GM18508 (cell line): ENCODE measurements around the gene CEP170B.

Experiments used
- ATAC-seq: cut with Tn5 transposase; IDR thresholded peaks from one replicate; pipeline ENCODE4 v1.9.1; 2021; ENCODE audit warnings: moderate number of reproducible peaks; ENCODE audit not compliant: insufficient read depth, unreplicated experiment

CEP170B gene

DNA sequence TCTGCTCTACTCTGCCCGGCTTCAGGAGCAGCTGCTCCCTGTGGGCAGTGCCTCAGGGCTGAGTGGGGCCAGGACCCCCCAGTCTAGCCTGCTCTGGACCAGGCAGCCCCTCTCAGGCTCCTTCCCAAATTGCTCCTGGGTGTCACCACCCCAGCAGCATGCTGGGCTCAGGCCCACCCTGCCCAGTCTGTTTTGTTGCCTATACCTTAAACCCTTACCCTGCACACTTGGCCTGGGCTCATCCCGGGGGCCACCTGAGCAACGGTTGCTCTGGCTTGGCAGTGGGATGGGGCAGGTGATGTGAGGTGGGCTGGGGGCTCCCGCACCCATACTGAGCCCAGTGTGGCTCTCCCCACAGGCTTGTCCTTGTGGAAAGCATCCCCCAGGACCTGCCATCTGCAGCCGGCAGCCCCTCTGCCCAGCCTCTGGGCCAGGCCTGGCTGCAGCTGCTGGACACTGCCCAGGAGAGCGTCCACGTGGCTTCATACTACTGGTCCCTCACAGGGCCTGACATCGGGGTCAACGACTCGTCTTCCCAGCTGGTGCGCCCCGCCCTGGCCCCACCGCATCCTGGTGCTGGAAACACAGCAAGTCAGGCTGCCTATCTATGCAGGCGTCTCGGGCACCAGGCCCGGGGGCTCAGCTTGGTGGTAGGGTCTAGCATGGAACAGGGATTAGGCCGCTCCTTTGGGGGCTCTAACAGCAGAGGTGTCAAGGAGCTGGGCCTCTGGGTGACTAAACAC, 63.5 kb downstream of the CEP170B start:
- no peak for ATAC-seq

DNA sequence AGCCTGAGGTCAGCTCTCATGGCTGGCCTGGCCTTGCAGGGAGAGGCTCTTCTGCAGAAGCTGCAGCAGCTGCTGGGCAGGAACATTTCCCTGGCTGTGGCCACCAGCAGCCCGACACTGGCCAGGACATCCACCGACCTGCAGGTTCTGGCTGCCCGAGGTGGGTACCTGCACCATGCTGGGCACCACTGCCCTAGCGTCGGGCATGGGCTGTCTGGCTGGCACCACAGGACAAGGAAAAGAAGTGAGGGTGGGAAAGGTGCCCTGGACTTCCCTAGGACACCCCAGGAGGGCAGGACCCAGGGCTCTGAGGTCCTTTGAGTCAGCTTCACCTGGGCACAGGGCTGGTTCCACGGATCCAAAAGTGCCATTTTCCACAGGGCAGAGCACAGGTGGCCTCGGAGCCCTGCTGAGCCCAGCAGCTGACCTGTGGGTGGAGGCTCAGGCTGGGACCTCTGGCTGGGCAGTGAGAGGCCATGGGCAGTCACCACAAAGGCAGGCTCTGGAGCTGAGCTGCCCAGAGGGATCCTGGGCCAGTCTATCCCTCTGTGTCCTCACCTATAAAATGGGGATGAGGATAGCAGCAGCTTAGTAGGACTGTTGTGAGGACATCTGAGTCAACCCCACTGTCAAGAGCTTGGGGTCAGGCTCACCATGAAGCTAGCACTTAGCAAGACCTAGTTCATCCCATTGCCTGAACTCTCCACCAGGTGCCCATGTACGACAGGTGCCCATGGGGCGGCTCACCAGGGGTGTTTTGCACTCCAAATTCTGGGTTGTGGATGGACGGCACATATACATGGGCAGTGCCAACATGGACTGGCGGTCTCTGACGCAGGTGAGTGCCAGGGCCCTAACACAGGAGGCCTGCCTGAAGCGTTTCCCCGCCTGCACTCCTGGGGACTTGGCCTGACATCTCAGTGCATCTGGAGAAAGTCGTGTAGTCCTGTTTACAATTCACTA, 64.5 kb downstream of the CEP170B start:
- ATAC-seq: no peak

DNA sequence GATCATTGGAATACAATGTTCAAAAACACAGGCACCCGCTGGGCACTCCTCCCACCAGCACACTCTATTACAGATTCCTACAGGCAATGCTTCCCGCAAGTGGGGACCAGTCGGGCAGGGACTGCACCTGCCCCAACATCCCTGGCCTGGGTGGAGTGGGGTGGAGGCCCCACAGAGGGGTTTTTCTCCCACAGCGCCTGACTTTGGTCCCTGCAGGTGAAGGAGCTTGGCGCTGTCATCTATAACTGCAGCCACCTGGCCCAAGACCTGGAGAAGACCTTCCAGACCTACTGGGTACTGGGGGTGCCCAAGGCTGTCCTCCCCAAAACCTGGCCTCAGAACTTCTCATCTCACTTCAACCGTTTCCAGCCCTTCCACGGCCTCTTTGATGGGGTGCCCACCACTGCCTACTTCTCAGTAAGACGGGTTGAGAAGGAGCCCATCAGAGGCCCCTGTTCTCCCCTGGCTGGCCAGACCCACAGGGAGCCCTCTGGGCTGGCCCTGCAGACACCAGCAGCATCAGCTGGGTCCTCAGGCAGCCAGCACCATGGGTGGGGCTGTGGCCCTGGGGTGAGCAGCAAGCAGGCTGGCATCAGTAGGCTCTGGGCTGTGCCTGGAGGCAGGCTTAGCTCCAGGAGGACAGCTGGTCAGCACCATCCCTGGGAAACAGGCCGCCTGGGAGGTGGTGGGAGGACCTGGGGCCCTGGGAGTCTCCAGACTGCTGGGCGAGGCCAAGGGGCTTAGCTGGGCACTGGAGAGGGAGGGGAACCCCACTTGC, 65.6 kb downstream of the CEP170B start:
- no peak for ATAC-seq

DNA sequence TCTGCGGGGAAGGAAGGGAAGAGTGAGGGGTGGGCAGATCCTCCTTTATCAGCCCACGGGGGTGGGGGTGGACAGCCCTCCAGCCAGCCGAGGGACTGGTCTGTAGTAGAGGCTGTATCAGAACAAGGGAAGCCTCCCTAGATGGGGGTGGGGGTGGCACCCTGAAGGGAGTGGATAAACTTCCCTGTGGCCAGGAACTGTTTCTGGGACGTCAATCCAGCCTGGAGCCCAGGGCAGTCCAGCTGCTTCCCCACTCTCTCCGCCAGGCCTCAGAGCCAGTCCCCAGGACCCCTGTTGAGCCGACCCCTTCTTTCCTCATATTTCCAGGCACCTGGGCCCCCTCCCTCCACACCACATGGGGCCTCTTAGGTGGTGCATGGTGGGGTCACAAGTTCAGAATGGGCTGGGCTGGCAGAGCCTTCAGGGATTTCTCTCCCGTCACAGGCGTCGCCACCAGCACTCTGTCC, 66.3 kb downstream of the CEP170B start:
- ATAC-seq: no peak

DNA sequence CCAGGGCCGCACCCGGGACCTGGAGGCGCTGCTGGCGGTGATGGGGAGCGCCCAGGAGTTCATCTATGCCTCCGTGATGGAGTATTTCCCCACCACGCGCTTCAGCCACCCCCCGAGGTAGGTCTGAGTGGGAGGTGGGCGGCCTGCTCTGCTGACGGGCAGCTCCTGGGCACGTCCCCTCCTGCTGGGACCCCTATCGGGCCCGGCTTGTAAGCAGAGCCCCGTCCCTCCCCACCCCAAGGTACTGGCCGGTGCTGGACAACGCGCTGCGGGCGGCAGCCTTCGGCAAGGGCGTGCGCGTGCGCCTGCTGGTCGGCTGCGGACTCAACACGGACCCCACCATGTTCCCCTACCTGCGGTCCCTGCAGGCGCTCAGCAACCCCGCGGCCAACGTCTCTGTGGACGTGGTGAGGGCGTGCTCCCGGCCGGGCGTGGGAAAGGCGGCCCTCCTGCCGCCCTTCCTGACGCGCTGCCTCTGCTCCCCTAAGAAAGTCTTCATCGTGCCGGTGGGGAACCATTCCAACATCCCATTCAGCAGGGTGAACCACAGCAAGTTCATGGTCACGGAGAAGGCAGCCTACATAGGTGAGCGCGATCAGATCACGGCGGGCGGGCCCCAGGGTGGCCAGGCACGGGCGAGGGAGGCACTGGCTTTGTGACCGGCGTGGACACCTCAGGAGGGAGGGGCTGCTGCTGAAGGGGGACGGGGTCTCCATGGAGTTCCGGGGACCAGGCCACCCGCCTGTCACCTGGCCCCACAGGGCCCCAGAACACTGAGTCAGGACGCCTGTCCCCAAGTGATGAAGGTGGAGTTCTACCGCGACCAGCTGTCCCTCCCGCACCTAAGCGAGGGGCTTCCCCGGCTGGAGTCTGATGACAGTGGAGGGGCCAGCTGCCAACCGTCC, 67.0 kb downstream of the CEP170B start:
- ATAC-seq: no peak

DNA sequence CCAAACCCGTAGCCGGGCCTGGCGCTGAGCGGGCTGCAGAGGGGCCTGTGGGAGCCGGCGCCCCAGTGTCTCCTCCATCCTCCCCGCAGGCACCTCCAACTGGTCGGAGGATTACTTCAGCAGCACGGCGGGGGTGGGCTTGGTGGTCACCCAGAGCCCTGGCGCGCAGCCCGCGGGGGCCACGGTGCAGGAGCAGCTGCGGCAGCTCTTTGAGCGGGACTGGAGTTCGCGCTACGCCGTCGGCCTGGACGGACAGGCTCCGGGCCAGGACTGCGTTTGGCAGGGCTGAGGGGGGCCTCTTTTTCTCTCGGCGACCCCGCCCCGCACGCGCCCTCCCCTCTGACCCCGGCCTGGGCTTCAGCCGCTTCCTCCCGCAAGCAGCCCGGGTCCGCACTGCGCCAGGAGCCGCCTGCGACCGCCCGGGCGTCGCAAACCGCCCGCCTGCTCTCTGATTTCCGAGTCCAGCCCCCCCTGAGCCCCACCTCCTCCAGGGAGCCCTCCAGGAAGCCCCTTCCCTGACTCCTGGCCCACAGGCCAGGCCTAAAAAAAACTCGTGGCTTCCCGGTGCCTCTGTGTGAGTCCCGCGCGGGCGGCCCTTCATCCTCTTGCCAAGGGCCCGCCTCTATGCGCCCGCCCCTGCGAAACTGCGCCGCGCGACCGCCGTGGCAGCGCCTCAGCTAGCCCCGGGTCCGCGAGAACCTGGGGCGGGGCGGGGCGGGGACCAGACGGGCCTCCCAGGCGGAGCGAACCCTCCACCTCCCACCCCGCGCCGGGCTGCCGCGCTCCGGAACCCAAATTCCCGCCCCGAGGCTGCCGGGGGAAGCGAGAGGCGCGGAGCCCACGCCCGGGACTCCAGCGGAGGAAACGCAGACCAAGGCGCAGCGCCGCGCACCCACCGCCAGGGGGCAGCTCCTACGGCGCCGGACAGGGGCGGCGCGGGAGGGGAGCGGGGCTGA, 67.9 kb downstream of the CEP170B start:
- no peak for ATAC-seq

DNA sequence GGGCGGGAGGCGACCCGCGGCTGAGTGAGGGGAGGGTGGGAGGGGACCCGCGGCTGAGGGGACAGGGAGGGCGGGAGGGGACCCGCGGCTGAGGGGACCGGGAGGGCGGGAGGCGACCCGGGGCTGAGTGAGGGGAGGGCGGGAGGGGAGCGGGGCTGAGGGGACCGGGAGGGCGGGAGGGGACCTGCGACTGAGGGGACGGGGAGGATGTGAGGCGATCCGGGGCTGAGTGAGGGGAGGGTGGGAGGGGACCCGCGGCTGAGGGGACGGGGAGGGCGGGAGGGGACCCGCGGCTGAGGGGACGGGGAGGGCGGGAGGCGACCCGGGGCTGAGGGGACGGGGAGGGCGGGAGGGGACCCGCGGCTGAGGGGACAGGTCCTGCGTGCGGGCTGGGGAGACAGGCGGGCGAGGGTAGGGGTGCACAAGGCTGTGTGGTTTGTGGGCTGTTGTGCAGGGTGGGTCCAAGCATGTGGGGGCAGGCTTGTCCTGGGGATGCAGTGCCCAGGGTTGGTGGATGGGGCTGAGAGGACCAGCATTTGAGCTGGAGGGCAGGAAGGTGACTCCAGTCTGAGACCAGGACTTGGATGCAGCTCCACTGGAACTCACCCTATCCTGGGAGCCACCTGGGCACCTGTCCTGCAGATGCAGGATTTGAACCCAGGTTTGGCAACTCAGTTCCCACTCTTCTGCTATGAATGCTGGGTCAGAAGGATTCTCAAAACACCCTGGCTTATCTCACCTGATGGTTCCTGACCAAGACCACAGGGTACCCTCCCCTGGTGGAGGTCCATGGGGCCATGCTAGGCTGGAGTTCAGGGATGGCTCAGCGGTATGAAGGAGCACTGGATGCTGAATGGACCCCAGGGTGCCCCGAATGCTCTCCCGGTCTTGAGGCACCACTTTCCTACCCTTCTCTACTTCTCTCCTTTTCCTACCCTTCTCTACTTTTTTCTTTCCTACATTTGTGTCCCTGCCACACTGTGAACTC, 69.0 kb downstream of the CEP170B start:
- no peak for ATAC-seq

DNA sequence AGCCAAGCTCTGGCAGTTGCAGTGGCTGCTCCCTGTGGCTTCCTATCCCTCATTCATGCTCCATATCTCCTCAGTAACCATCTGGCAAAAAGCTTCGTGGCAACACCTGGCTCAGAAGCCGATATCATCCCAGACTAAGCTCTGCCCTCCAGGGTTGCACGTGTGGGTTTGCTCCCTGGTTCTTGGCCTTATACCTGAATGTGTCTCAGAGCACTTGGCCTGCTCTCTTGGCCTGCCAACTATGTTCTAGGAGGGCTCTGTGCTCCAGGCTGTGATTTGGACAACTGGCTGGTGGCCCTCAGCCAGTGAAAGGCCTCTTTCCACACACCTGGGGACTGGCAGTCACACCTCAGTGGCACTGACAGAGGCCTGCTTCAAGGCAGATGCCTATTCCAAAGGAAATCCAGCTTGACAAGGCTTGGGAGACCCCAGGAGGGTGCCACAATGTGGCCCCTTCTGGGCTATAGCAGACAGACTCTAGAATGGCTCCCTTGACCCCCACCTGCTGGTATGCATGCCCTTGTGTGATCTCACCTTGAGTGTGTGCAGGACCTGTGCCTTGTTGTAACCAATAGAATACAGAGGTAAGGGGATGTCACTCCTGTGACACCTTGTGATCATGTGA, 70.1 kb downstream of the CEP170B start:
- no peak for ATAC-seq

DNA sequence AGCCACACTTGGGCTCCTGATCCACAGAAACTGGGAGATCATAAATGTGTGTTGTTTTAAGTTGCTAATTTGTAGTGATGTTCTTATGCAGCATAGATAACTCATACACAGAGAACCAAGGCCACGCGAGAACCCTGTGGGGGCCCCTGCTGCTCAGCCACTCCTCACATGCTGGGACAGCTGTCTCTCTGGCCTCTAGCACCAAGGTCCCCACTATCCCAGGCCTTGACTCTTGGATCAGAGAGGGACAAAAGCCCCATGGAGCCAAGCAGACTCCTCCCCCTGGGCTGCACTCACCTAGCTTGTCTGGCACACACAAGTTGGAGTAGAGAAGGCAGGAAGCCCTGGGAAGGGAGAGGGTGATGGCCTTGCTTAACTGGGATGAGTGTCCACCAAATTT, 70.9 kb downstream of the CEP170B start:
- no peak for ATAC-seq

DNA sequence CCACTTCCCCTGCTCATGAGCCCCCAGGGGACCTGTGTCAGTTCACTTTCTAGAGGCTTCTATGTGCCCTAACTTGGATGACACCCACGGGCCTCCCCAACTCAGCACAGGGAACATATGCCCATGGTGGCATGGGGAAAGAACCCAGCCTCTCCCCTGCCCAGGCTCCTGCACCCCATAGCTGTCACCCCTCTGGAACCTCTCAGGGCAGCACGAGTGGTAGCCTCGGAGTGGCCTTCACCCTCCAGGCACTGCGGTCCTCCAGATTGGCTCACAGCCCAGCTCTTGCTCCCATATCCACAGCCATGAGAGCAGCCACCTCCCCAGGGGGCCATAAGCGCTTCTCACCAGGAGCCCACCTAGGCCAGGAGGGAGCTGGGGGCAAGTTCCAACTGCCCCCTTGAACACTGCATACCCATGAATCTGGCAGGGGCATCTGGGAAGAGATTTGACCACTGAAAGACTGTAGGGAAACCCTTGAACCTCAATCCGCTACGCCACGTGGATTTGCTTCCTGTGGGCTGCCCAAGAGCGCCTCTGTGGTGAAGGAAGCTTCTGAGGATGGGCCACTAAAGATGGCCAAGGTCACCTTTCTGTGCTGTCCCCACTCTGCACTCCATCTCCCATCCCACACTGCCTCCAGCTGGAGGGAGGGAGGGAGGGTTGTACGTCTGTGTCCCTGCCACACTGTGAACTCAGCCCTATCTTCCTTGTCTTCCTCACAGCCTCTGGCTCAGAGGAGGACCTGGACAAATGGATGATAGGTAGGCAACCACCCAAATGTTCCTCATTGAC, 71.5 kb downstream of the CEP170B start:
- no peak for ATAC-seq

DNA sequence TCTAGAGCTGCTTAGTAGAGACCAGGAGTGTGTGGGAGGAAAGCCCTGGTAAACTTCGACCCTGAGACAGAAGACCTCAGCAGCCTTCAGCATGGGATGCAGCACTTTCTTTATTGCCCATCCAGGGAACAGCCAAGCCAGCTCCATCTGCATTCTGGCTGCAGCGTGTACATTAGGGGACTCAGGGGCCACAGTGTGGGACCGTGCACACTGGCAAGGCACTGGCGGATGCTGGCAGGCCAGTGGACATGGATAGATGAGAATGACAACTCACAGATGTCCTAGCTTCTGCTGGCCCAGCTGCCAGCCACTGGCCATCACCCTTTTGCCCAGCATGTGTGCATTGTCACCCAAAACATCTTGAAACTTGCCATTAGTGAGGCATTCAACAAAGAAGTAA, 72.1 kb downstream of the CEP170B start:
- no peak for ATAC-seq

DNA sequence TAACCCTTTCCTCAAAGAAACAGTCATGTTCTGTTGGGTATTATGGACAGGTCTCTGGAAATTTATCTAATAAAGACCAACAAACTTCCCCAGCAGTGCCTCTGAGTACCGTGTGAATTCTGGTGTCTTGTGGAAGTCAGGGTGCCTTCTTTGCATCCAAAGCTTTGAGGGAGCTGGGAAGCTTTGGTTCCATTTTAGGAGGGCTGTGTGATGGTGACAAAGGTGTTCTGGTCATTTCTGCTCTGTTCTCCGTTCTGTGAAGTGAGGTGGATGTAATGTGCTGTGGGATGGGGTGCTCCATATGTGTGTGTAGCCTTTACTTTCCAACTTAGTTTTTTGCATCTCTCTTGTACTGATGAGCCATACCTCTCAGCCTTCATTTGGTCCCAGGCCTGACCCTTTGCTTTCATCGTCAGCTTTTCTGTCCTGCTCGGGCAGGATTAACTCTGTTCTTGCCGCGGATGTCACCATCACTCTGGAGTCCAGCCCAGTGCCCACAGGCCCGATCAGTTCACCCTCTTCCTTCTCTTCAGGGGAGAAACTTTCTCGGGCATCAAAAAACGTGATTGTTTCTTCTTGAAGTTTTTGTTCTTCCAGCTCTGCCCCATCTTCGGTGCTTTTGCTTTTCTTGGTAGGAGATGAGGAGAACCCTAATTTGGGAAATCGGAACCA, 72.8 kb downstream of the CEP170B start:
- no peak for ATAC-seq

DNA sequence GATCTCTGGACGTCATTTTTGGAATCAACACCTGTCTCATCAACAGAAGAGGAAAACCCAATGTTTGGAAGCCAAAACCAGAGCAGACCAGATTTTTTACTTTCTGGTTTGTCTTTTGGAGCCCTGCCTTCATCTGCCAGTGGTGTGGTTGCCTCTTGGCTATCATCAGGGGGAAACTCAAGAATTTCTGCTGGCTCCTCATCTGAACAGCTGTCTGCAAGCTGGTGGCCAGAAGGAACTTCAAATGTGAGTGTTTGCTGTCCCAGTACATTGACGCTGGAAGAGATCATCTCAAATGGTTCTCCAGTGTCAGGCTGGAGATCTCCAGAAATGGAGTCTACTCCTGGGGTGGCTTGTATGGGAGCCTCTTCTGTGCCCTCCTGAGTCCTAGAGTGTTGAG, 73.4 kb downstream of the CEP170B start:
- ATAC-seq: no peak

DNA sequence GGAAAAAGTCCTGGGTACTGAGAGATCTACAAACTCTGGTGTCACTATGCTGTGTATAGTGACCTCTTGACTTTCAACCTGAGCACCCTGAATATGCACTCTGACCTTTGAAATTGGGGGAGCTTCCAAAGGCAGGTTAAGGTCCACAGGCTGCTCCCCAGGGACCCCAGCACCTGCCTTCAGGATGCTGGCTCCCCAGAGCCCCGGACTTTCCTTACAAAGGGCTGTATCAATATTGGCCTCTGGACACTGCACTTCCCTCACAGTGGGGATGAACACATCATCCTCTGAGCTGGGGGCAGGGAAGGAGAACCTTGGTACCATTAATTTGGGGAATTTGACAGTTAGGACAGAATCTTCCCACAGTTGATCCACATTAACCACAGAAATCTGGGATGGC, 73.9 kb downstream of the CEP170B start:
- ATAC-seq: no peak

DNA sequence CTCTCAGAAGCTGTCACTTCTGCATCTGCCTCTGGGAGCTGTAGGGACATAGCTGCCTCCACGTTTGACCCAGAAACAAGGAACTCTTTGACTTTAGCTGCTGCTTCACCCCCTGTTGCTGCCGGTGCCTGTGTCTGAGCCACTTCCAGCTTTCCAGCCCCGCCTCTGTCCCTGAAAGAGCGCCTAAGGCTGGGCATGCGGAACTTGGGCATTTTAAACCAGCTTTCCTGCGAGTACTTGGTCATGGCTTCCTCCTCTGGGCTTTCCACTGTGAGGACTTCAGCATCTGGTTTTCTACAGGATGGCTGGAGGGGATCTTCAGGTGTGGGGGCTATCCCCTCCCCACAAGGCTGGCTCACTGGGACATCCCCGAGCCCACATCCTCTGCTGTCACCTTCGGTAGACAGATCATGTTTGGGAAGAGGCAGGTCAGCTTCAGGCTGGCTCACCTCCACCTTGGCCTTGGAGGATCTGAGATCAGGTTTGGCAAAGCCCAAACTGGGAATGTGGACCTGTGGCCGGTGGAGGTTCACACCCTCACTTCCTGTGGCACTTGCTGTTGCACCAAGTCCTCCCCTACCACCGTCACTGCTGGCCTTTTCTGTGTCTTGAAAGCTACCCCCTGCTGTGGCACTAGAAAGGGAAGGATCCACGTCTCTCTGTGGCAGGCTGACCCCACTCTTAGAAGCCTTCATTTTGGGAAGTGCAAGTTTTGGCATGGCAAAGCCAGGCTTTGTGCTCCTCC, 74.8 kb downstream of the CEP170B start:
- ATAC-seq: no peak
